DND-41 (cell line): ENCODE measurements around the gene PFKFB1.

ENCODE experiments used
- EZH2 ChIP-seq: IDR thresholded peaks from 3 replicates; pipeline ENCODE4 v1.6.1; 2012; ENCODE audit warnings: borderline replicate concordance, low read depth, mild to moderate bottlenecking, moderate library complexity, low read length, inconsistent platforms; ENCODE audit not compliant: severe bottlenecking
- TF ChIP-seq, protein P1 (sequence below): IDR thresholded peaks from 2 replicates; pipeline ENCODE4 v1.5.1; 2012; ENCODE audit warnings: borderline replicate concordance, low read length, moderate library complexity, mild to moderate bottlenecking; ENCODE audit not compliant: poor library complexity, severe bottlenecking; ENCODE audit errors: extremely low read depth

- TF ChIP-seq, protein P1, sequence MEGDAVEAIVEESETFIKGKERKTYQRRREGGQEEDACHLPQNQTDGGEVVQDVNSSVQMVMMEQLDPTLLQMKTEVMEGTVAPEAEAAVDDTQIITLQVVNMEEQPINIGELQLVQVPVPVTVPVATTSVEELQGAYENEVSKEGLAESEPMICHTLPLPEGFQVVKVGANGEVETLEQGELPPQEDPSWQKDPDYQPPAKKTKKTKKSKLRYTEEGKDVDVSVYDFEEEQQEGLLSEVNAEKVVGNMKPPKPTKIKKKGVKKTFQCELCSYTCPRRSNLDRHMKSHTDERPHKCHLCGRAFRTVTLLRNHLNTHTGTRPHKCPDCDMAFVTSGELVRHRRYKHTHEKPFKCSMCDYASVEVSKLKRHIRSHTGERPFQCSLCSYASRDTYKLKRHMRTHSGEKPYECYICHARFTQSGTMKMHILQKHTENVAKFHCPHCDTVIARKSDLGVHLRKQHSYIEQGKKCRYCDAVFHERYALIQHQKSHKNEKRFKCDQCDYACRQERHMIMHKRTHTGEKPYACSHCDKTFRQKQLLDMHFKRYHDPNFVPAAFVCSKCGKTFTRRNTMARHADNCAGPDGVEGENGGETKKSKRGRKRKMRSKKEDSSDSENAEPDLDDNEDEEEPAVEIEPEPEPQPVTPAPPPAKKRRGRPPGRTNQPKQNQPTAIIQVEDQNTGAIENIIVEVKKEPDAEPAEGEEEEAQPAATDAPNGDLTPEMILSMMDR = no peak
- no peak for TF ChIP-seq EZH2
Measured at GRCh38 chrX:54999717-55000598, 6.0 kb upstream of the PFKFB1 start, which contains the start of gene APEX2.
